ENCODE measurements around the gene CTXN2. TPM values are rescaled to one million over a fixed set of nuclear protein-coding genes. Genes with fewer than 3 reads are reported as not detected.

Gene CTXN2
- total and polyA plus RNA-seq, 2 of the 13 experiments (the other 11 are each of a cell fraction or from before 2014, with no cell fraction given), result not detected

DNA sequence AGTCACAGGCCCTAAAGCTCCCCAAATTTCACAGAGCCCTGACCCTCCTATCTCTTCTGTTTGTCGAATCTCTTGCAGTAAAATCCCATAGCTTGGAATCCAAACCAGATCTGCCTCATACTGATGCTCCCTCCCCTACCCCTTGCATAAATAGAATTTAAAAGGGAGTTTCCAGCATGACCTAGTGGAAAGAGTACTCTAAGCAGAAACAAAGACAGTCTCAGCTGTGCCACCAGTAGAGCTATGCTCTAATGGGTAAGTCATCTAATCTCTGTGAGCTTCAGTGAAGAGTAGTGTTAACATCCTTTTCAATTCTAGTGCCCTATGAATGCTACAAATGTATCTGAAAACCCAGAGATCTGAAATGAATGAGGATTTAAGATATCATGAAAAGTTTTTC, 10.6 kb downstream of the CTXN2 start:
- H3K27me3 ChIP-seq (ENCODE audit: control insufficient read depth in 1 of 2, insufficient read depth in 2 of 2, low read length in 2 of 2), result no peaks in the 10 kb centered on the region
- no peak overlapping the region for H3K9ac ChIP-seq (ENCODE audit: insufficient read depth, low read depth, low read length)
- POLR2A ChIA-PET, result no interaction called here
- WGBS (ENCODE audit: low lambda C conversion rate), result 0% methylated on average over 1 of the region's 1 CpG
- CTCF ChIA-PET (ENCODE audit: low intra/inter-chr PET ratio, low total read pairs), result no interaction called here
- intact Hi-C loops (cut with micrococcal nuclease; ENCODE audit: unreplicated experiment), result no loop called here
- H3K79me2 ChIP-seq (ENCODE audit: insufficient read depth, low read length), result no peaks in the 10 kb centered on the region
- no peak for ATAC-seq
- no peak overlapping the region for H3K4me3 ChIP-seq (replicated peaks in 1 of 3; ENCODE audit: insufficient read depth in 1 of 3, low read depth in 2 of 3, low read length in 3 of 3)
- no peaks in the 10 kb centered on the region for H4K20me1 ChIP-seq (ENCODE audit: insufficient read depth, low read length)
- in situ Hi-C loops (cut with HindIII; ENCODE audit: extremely low pct_ligation_motif_present, low pct_unique_long_range_greater_than_20kb), result no loop called here
- H2AFZ ChIP-seq (ENCODE audit: low read length), result no peak overlapping the region
- H3K4me2 ChIP-seq (ENCODE audit: low read depth, low read length), result no peak overlapping the region
- no peak for DNase-seq (ENCODE audit: low spot score)
- FAIRE-seq, result no peak
- H3K9me3 ChIP-seq (ENCODE audit: low read length), result no peaks in the 10 kb centered on the region
- TF ChIP-seq ZNF10 (CRISPR knock-in tag; IDR thresholded peaks at IDR 0.05; ENCODE audit: borderline replicate concordance, low read depth), result no peak
- no peak for TF ChIP-seq ZNF337 (CRISPR knock-in tag; IDR thresholded peaks at IDR 0.05; ENCODE audit: borderline replicate concordance, low read depth)
- TF ChIP-seq FOXA3 (CRISPR knock-in tag; IDR thresholded peaks at IDR 0.05), result no peak
- no peak for TF ChIP-seq ZNF557 (CRISPR knock-in tag; IDR thresholded peaks at IDR 0.05)
- TF ChIP-seq ZNF569 (CRISPR knock-in tag; IDR thresholded peaks at IDR 0.05; ENCODE audit: borderline replicate concordance), result no peak
- TF ChIP-seq, protein P1, sequence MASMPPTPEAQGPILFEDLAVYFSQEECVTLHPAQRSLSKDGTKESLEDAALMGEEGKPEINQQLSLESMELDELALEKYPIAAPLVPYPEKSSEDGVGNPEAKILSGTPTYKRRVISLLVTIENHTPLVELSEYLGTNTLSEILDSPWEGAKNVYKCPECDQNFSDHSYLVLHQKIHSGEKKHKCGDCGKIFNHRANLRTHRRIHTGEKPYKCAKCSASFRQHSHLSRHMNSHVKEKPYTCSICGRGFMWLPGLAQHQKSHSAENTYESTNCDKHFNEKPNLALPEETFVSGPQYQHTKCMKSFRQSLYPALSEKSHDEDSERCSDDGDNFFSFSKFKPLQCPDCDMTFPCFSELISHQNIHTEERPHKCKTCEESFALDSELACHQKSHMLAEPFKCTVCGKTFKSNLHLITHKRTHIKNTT (CRISPR knock-in tag; IDR thresholded peaks at IDR 0.05), result no peak
- TF ChIP-seq ZNF296 (CRISPR knock-in tag; conservative IDR thresholded peaks at IDR 0.05), result no peak
- H3K36me3 ChIP-seq (replicated peaks in 1 of 2; ENCODE audit: control insufficient read depth in 1 of 2, insufficient read depth in 2 of 2, low read length in 2 of 2), result no peaks in the 10 kb centered on the region
- H3K4me1 ChIP-seq (ENCODE audit: insufficient read depth, low read length), result no peaks in the 10 kb centered on the region
- BruUV-seq (replicated peaks), result no TSS peak
- H3K27ac ChIP-seq (ENCODE audit: extremely low read length, insufficient read depth, low read length), result no peak overlapping the region

DNA sequence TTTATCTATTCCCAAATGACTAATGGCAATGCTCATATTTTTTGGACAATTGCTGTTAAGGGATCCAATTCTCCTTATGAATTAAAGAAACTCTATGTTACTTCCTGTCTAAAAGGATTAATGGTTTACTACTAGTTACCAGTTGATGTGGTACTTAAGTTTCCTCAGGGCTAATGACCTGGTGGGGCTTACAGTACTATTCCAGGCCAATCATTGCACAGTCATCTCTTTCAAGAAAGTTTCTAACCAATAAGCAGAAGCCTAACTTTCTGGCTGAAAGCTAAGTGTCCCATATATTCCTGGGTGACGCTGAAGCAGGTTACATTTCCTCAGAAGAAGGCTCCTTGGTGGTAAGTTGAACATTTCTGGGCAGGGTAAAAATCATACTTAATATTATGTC, 14.5 kb downstream of the CTXN2 start, which contains the start of gene SLC12A1:
Gene SLC12A1, plus strand, starts transcription at position 322 of the 400 bp plus-strand sequence. CDS start 1,418 bp downstream, outside the sequence.
- no peak for ATAC-seq
- POLR2A ChIA-PET, result no interaction called here
- no TSS peak for BruUV-seq (replicated peaks)
- no peak for TF ChIP-seq MTA3 (CRISPR knock-in tag; IDR thresholded peaks at IDR 0.05)
- no peak for TF ChIP-seq BCL6 (CRISPR knock-in tag; IDR thresholded peaks at IDR 0.05)
- TF ChIP-seq, protein P2, sequence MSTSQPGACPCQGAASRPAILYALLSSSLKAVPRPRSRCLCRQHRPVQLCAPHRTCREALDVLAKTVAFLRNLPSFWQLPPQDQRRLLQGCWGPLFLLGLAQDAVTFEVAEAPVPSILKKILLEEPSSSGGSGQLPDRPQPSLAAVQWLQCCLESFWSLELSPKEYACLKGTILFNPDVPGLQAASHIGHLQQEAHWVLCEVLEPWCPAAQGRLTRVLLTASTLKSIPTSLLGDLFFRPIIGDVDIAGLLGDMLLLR (CRISPR knock-in tag; IDR thresholded peaks at IDR 0.05), result no peak
- TF ChIP-seq, protein P3, sequence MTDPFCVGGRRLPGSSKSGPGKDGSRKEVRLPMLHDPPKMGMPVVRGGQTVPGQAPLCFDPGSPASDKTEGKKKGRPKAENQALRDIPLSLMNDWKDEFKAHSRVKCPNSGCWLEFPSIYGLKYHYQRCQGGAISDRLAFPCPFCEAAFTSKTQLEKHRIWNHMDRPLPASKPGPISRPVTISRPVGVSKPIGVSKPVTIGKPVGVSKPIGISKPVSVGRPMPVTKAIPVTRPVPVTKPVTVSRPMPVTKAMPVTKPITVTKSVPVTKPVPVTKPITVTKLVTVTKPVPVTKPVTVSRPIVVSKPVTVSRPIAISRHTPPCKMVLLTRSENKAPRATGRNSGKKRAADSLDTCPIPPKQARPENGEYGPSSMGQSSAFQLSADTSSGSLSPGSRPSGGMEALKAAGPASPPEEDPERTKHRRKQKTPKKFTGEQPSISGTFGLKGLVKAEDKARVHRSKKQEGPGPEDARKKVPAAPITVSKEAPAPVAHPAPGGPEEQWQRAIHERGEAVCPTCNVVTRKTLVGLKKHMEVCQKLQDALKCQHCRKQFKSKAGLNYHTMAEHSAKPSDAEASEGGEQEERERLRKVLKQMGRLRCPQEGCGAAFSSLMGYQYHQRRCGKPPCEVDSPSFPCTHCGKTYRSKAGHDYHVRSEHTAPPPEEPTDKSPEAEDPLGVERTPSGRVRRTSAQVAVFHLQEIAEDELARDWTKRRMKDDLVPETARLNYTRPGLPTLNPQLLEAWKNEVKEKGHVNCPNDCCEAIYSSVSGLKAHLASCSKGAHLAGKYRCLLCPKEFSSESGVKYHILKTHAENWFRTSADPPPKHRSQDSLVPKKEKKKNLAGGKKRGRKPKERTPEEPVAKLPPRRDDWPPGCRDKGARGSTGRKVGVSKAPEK (CRISPR knock-in tag; IDR thresholded peaks at IDR 0.05; ENCODE audit: borderline replicate concordance), result no peak
- no peak for TF ChIP-seq ZMYM3 (CRISPR knock-in tag; IDR thresholded peaks at IDR 0.05)
- TF ChIP-seq, protein P4, sequence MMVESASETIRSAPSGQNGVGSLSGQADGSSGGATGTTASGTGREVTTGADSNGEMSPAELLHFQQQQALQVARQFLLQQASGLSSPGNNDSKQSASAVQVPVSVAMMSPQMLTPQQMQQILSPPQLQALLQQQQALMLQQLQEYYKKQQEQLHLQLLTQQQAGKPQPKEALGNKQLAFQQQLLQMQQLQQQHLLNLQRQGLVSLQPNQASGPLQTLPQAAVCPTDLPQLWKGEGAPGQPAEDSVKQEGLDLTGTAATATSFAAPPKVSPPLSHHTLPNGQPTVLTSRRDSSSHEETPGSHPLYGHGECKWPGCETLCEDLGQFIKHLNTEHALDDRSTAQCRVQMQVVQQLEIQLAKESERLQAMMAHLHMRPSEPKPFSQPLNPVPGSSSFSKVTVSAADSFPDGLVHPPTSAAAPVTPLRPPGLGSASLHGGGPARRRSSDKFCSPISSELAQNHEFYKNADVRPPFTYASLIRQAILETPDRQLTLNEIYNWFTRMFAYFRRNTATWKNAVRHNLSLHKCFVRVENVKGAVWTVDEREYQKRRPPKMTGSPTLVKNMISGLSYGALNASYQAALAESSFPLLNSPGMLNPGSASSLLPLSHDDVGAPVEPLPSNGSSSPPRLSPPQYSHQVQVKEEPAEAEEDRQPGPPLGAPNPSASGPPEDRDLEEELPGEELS (CRISPR knock-in tag; IDR thresholded peaks at IDR 0.05), result no peak

More for the DNA sequence above, 14.5 kb downstream of the CTXN2 start, which contains the start of gene SLC12A1:
- Histone ChIP-seq H4K20me1 (ENCODE audit: insufficient read depth, low read length) (no peaks in the 10 kb centered on the region), H3K4me3 (replicated peaks in 1 of 3; ENCODE audit: insufficient read depth in 1 of 3, low read depth in 2 of 3, low read length in 3 of 3) (no peak within 1 kb of the TSS), H3K9ac (ENCODE audit: insufficient read depth, low read depth, low read length) (no peak within 1 kb of the TSS), H2AFZ (ENCODE audit: low read length) (no peak within 1 kb of the TSS), H3K4me2 (ENCODE audit: low read depth, low read length) (no peak within 1 kb of the TSS), H3K36me3 (replicated peaks in 1 of 2; ENCODE audit: control insufficient read depth in 1 of 2, insufficient read depth in 2 of 2, low read length in 2 of 2) (no peaks in the 10 kb centered on the region), H3K27me3 (ENCODE audit: control insufficient read depth in 1 of 2, insufficient read depth in 2 of 2, low read length in 2 of 2) (no peaks in the 10 kb centered on the region; a peak in 1 of 5 replicates), H3K9me3 (ENCODE audit: low read length) (no peaks in the 10 kb centered on the region), H3K27ac (ENCODE audit: extremely low read length, insufficient read depth, low read length) (no peak within 1 kb of the TSS), H3K79me2 (ENCODE audit: insufficient read depth, low read length) (no peaks in the 10 kb centered on the region), H3K4me1 (ENCODE audit: insufficient read depth, low read length) (no peaks in the 10 kb centered on the region)
- intact Hi-C loops (cut with micrococcal nuclease; ENCODE audit: unreplicated experiment), result no loop called here
- DNase-seq (ENCODE audit: low spot score) (no peak), FAIRE-seq (no peak)
- in situ Hi-C loops (cut with HindIII; ENCODE audit: extremely low pct_ligation_motif_present, low pct_unique_long_range_greater_than_20kb), result no loop called here
- WGBS (ENCODE audit: low lambda C conversion rate), result 0% methylated on average over 1 of the region's 1 CpG
- CTCF ChIA-PET (ENCODE audit: low intra/inter-chr PET ratio, low total read pairs), result no interaction called here

Measured in HepG2 (cell line).